Mammary epithelial cell (primary cell): ENCODE data around the gene COPA.

Experiments
- EZH2 ChIP-seq: IDR thresholded peaks from 2 replicates; pipeline ENCODE4 v1.6.1; 2012; ENCODE audit warnings: low read length, inconsistent platforms, borderline replicate concordance
- TF ChIP-seq, protein P1 (sequence below), 2 donors: IDR thresholded peaks in 1 of 2; conservative IDR thresholded peaks in 1 of 2; 2 replicates each; pipeline ENCODE4 v1.5.1; 2011 to 2012; ENCODE audit warnings: inconsistent platforms in 2 of 2, low read length in 2 of 2, mild to moderate bottlenecking in 2 of 2, control low read depth in 1 of 2, low read depth in 1 of 2; ENCODE audit not compliant: insufficient read depth in 1 of 2; ENCODE audit errors: extremely low read depth in 1 of 2

DNA sequence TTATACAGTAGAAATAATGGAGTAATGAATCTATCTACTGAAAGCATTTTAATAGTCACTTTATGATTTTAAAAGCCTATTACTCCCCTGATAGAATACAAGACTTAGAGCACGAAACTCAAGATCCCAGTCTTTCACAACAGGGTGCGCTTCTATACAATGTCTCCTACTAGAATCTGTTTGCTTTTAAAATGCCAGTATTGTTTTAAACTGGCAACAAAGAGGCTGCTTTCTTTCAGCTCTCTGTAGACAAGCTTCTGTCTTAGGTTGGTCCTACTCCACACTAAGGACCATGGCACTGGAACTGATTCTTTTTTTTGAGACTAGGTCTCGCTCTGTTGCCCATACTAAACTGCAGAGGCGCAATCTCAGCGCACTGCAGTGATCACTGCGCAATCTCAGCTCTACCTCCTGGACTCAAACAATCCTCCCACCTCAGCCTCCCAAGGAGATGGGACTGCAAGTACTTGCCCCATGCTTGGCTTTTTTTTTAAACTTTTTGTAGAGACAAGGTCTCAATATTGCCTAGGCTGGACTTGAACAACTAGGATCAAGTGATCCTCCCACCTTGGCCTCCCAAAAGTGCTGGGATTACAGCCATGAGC lies 85.5 kb downstream of the COPA start:
- no peak for TF ChIP-seq EZH2
- TF ChIP-seq, protein P1, sequence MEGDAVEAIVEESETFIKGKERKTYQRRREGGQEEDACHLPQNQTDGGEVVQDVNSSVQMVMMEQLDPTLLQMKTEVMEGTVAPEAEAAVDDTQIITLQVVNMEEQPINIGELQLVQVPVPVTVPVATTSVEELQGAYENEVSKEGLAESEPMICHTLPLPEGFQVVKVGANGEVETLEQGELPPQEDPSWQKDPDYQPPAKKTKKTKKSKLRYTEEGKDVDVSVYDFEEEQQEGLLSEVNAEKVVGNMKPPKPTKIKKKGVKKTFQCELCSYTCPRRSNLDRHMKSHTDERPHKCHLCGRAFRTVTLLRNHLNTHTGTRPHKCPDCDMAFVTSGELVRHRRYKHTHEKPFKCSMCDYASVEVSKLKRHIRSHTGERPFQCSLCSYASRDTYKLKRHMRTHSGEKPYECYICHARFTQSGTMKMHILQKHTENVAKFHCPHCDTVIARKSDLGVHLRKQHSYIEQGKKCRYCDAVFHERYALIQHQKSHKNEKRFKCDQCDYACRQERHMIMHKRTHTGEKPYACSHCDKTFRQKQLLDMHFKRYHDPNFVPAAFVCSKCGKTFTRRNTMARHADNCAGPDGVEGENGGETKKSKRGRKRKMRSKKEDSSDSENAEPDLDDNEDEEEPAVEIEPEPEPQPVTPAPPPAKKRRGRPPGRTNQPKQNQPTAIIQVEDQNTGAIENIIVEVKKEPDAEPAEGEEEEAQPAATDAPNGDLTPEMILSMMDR (conservative IDR thresholded peaks at IDR 0.05 in 1 of 2, IDR thresholded peaks at IDR 0.05 in 1 of 2; ENCODE audit: extremely low read depth in 1 of 2, insufficient read depth in 1 of 2, low read depth in 1 of 2, low read length in 2 of 2): no peak
